HG03039 (cell line): ENCODE measurements around the gene MYO1B.

Source experiments
- ATAC-seq: cut with Tn5 transposase; IDR thresholded peaks from one replicate; pipeline ENCODE4 v1.9.1; 2021; ENCODE audit warnings: mild to moderate bottlenecking, moderate library complexity; ENCODE audit not compliant: unreplicated experiment

The MYO1B gene

GRCh38 chr2:191394043-191394442 lies 148.8 kb downstream of the MYO1B start:
- ATAC-seq = no peak

GRCh38 chr2:191396794-191397193 lies 151.6 kb downstream of the MYO1B start:
- ATAC-seq = no peak

- no peak for ATAC-seq
Measured at GRCh38 chr2:191399601-191400000, 154.4 kb downstream of the MYO1B start.

- ATAC-seq = no peak
Measured at GRCh38 chr2:191401287-191401686, 156.1 kb downstream of the MYO1B start.

GRCh38 chr2:191402966-191403565 lies 157.9 kb downstream of the MYO1B start:
- no peak for ATAC-seq

- no peak for ATAC-seq
Measured at GRCh38 chr2:191404568-191404991, 159.4 kb downstream of the MYO1B start.

- no peak for ATAC-seq
Measured at GRCh38 chr2:191405546-191405945, 160.3 kb downstream of the MYO1B start.

GRCh38 chr2:191410646-191411436 lies 165.6 kb downstream of the MYO1B start:
- ATAC-seq = no peak

GRCh38 chr2:191411472-191411871 lies 166.3 kb downstream of the MYO1B start:
- no peak for ATAC-seq

- ATAC-seq = no peak
Measured at GRCh38 chr2:191412353-191412752, 167.1 kb downstream of the MYO1B start.

- ATAC-seq = no peak
Measured at GRCh38 chr2:191415101-191415500, 169.9 kb downstream of the MYO1B start.

- ATAC-seq = no peak
Measured at GRCh38 chr2:191415858-191416257, 170.7 kb downstream of the MYO1B start.

GRCh38 chr2:191417746-191418145 lies 172.5 kb downstream of the MYO1B start:
- no peak for ATAC-seq

GRCh38 chr2:191421950-191422349 lies 176.7 kb downstream of the MYO1B start:
- no peak for ATAC-seq

- ATAC-seq = no peak
Measured at GRCh38 chr2:191427031-191427430, 181.8 kb downstream of the MYO1B start.

- no peak for ATAC-seq
Measured at GRCh38 chr2:191428141-191428540, 182.9 kb downstream of the MYO1B start.

- no peak for ATAC-seq
Measured at GRCh38 chr2:191430476-191430875, 185.3 kb downstream of the MYO1B start.

GRCh38 chr2:191432121-191432520 lies 186.9 kb downstream of the MYO1B start:
- ATAC-seq = no peak

- ATAC-seq = no peak
Measured at GRCh38 chr2:191434072-191434471, 188.9 kb downstream of the MYO1B start.

GRCh38 chr2:191435141-191435540 lies 189.9 kb downstream of the MYO1B start:
- no peak for ATAC-seq

- ATAC-seq = no peak
Measured at GRCh38 chr2:191436368-191437055, 191.3 kb downstream of the MYO1B start.

- no peak for ATAC-seq
Measured at GRCh38 chr2:191439481-191439880, 194.3 kb downstream of the MYO1B start.
